ENCODE measurements around the gene CDK5RAP1. TPM values are rescaled to one million over a fixed set of nuclear protein-coding genes. Genes with fewer than 3 reads are reported as not detected.
A peak's percentile ranks its signal among the peaks of the same experiment; 100 is the strongest.

Gene CDK5RAP1
- total and polyA plus RNA-seq, 8 donors: 12.0 to 38.7 (median 19.6) TPM

DNA sequence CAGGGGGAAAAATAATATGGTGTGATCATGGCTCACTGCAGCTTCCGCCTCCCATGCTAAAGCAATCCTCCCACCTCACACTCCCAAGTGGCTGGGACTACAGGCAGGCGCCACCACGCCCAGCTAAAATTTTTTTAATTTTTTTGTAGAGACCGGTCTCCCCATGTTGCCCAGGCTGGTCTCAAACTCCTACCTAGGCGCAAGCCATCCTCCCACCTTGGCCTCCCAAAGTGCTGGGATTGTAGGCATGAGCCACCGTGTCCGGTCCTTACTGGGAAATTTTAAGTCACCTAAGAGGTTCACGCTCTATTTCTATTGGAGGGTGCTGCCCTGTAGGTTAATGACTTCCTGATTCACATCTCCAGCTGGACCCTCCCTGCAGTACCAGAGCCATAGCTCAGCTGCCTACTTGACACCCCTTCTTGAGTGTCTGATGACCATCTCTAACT, 626 bp upstream of the CDK5RAP1 start:
- no peaks in the 10 kb centered on the region for H3K27me3 ChIP-seq
- intact Hi-C loops (cut with DNase I; ENCODE audit: low total_unique reads): no loop called here
- H3K27ac ChIP-seq: peak overlapping the region in 3 of 5 donors; percentile 64 to 83 (median 81)
- 45 to 49% (median 45%) methylated on average over 8 of the region's 8 CpGs for WGBS, 5 donors
- H3K36me3 ChIP-seq: peaks cover 0 to 20% (median 13%) of the 10 kb centered on the region in 4 donors
- no peaks in the 10 kb centered on the region for H3K9me3 ChIP-seq
- peak in 1 of 2 donors; percentile 28 for DNase-seq
- peak overlapping the region; percentile 62 to 99 (median 97) for H3K4me3 ChIP-seq
- TF ChIP-seq EP300 (IDR thresholded peaks at IDR 0.05) (no peak), POLR2AphosphoS5 (IDR thresholded peaks at IDR 0.05) (no peak), POLR2A (IDR thresholded peaks at IDR 0.05) (no peak)
- TF ChIP-seq, protein P1, sequence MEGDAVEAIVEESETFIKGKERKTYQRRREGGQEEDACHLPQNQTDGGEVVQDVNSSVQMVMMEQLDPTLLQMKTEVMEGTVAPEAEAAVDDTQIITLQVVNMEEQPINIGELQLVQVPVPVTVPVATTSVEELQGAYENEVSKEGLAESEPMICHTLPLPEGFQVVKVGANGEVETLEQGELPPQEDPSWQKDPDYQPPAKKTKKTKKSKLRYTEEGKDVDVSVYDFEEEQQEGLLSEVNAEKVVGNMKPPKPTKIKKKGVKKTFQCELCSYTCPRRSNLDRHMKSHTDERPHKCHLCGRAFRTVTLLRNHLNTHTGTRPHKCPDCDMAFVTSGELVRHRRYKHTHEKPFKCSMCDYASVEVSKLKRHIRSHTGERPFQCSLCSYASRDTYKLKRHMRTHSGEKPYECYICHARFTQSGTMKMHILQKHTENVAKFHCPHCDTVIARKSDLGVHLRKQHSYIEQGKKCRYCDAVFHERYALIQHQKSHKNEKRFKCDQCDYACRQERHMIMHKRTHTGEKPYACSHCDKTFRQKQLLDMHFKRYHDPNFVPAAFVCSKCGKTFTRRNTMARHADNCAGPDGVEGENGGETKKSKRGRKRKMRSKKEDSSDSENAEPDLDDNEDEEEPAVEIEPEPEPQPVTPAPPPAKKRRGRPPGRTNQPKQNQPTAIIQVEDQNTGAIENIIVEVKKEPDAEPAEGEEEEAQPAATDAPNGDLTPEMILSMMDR (IDR thresholded peaks at IDR 0.05): no peak
- H3K4me1 ChIP-seq: peaks cover 26 to 54% (median 36%) of the 10 kb centered on the region in 4 donors

DNA sequence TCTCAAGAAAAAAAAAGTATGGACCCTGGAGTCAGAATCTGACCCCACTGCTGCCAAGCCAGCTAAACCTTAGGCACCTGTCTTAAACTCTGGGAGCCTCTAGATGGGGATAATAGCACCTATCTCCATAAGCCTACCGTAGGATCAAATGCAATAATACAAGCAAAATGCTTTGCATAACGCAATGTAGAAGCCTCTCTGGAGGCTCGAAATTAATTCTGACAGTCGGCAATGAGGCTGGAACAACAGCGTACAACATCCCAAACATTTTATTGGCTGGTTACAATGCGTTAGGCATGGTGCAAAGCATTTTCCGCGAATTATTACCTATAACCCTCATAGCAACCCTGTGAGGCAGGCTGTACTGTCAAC, 521 bp downstream of the CDK5RAP1 start:
- peaks cover 26 to 60% (median 36%) of the 10 kb centered on the region in 4 donors for H3K4me1 ChIP-seq
- intact Hi-C loops (cut with DNase I; ENCODE audit: low total_unique reads): no loop called here
- no peaks in the 10 kb centered on the region for H3K9me3 ChIP-seq
- 0 to 1% (median 0%) methylated on average over 8 of the region's 8 CpGs for WGBS, 5 donors
- H3K27me3 ChIP-seq: no peaks in the 10 kb centered on the region
- H3K27ac ChIP-seq: peak overlapping the region in 4 of 5 donors; percentile 64 to 83 (median 78)
- TF ChIP-seq POLR2AphosphoS5 (IDR thresholded peaks at IDR 0.05): no peak
- TF ChIP-seq, protein P1 (IDR thresholded peaks at IDR 0.05): no peak
- TF ChIP-seq EP300 (IDR thresholded peaks at IDR 0.05): no peak
- no peak for TF ChIP-seq POLR2A (IDR thresholded peaks at IDR 0.05)
- peak in 1 of 2 donors; percentile 36 for DNase-seq
- H3K4me3 ChIP-seq: peak overlapping the region; percentile 62 to 99 (median 97)
- peaks cover 0 to 26% (median 15%) of the 10 kb centered on the region in 4 donors for H3K36me3 ChIP-seq

DNA sequence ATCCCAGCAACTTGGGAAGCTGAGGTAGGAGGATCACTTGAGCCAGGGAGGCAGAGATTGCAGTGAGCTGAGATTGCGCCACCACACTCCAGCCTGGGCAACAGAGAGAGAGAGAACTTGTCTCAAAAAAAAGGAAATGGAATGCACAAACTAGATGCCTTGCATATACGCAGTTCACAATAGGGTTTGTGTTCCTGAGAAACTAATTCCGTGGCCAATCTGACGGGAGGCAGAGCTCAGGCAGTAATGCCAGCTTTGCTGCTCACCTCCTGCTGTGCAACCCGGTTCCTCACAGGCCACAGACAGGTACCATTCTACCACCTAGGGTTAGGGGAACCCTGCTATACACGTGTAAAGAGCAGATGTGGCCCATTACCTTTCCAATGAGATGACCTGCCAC, 1.4 kb downstream of the CDK5RAP1 start:
- TF ChIP-seq, protein P1 (IDR thresholded peaks at IDR 0.05): no peak
- TF ChIP-seq POLR2AphosphoS5 (IDR thresholded peaks at IDR 0.05) (no peak), POLR2A (IDR thresholded peaks at IDR 0.05) (no peak), EP300 (IDR thresholded peaks at IDR 0.05) (no peak)
- 51 to 65% (median 53%) methylated on average over 6 of the region's 6 CpGs for WGBS, 5 donors
- no peaks in the 10 kb centered on the region for H3K9me3 ChIP-seq
- intact Hi-C loops (cut with DNase I; ENCODE audit: low total_unique reads): no loop called here
- H3K27ac ChIP-seq: no peak overlapping the region
- H3K27me3 ChIP-seq: no peaks in the 10 kb centered on the region
- DNase-seq: no peak
- peak overlapping the region; percentile 62 to 99 (median 97) for H3K4me3 ChIP-seq
- H3K4me1 ChIP-seq: peaks cover 26 to 60% (median 36%) of the 10 kb centered on the region in 4 donors
- peaks cover 0 to 35% (median 23%) of the 10 kb centered on the region in 4 donors for H3K36me3 ChIP-seq

DNA sequence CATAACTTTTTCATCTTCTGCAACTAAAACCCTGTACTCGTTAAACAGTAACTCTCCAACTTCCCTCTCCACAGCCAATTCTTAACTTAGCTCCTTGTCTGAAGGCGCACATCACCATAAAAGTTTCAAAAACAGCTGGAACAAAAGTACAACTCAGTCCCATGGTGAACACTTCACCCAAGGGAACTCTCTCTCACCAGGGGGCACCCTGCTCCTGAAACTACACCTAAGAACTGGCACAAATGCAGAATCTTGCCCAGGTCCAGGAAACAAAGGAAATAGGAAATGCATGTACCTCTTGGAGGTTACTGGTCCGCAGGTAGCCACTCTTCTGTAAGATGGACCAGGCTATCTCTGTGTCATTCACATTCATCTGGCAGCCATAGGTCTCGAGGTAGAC, 6.6 kb downstream of the CDK5RAP1 start:
- H3K9me3 ChIP-seq: no peaks in the 10 kb centered on the region
- H3K27ac ChIP-seq: no peak overlapping the region
- H3K4me3 ChIP-seq: no peak overlapping the region
- DNase-seq: no peak
- no peaks in the 10 kb centered on the region for H3K27me3 ChIP-seq
- WGBS, 5 donors: 88 to 96% (median 89%) methylated on average over 4 of the region's 4 CpGs
- TF ChIP-seq POLR2A (IDR thresholded peaks at IDR 0.05) (no peak), EP300 (IDR thresholded peaks at IDR 0.05) (no peak)
- TF ChIP-seq, protein P1 (IDR thresholded peaks at IDR 0.05): no peak
- H3K4me1 ChIP-seq: peaks cover 6 to 33% (median 11%) of the 10 kb centered on the region in 4 donors
- intact Hi-C loops (cut with DNase I; ENCODE audit: low total_unique reads): no loop called here
- H3K36me3 ChIP-seq: peaks cover 21 to 87% (median 74%) of the 10 kb centered on the region in 4 donors
